GM18517 (cell line): ENCODE results near the gene RFNG.

Source experiments
- ATAC-seq: cut with Tn5 transposase; IDR thresholded peaks from one replicate; pipeline ENCODE4 v1.9.1; 2021; ENCODE audit warnings: mild to moderate bottlenecking, moderate library complexity; ENCODE audit not compliant: unreplicated experiment

RFNG gene

GRCh38 chr17:82051776-82052637 lies at the start of gene RFNG, which contains the start of gene GPS1:
Gene RFNG, minus strand, starts transcription at chr17:82051811. Its CDS starts 45 bp downstream, at chr17:82051766.
Gene GPS1, plus strand, starts transcription at chr17:82051898. Its CDS starts 34 bp downstream, at chr17:82051932.
- no peak for ATAC-seq

DNA sequence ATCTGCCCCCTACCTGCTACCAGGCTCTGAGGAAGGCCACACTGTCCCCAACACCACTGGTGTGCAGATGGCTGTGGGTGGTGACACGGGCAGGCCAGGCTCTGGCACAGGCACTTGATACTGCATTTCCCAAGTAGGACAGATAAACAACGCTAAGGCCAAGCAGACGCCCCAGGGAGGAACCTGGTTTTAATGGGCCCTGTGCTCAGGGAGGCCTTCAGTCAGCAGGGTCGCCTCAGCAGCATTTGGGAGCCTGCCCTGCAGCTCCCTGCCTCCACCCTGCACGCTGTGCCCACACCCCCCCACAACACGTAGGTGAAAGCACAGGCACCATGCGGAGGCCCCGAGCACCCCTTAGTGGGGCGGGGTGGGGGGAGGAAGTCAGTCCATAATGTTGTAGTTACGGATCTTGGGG lies 49.7 kb upstream of the RFNG start:
- ATAC-seq, result no peak

GRCh38 chr17:82100502-82101298 lies 49.1 kb upstream of the RFNG start:
- no peak for ATAC-seq

- peak; percentile 5 for ATAC-seq
These were observed 47.5 kb upstream of the RFNG start for GRCh38 chr17:82098939-82099763.

DNA sequence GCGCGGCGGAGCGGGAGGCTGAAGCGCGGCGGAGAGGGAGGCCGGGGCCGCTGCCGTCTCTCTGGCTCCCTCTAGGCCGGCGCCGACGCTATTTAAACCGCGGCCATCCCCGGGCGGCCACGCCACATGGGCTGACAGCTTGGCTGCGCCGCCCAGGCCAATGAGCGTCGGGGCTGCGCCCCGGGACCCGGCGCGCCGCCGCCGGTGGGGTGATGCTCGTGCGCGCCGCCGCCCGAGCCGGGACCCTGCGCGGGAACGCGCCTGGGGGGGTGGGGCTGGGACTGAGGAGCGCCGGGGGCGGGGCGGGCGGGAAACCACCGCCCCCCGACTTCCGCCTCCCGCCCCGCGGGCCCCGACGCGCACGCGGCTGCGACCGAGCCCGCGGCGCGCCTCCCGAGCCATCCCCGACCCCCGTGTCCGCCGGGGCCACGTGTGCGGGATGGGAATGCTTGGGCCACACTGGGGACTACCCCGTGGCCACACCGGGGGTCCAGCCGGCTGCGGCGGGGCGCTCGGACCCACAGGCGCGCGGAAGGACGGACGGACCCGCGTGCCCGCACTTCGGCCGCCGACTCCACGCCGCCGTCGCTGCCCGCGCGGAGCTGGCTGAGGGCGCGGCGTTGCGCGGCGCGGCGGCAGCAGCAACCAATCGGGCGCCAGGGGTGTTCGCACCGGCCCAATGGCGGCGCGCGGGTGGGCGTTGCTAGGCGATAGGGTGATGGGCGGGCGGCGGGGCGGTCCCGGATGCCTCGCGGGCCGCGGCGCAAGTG lies 46.7 kb upstream of the RFNG start, which contains the start of gene FASN:
TSS of gene FASN (minus strand) at position 68 of the 770 bp plus-strand sequence. CDS start 1,791 bp downstream, outside the sequence.
- ATAC-seq, result peak; percentile 69

GRCh38 chr17:82097919-82098168 lies 46.2 kb upstream of the RFNG start:
- no peak for ATAC-seq

GRCh38 chr17:82097184-82097918 lies 45.7 kb upstream of the RFNG start:
- ATAC-seq, result peak; percentile 0

GRCh38 chr17:82096709-82097183 lies 45.1 kb upstream of the RFNG start:
- no peak for ATAC-seq

DNA sequence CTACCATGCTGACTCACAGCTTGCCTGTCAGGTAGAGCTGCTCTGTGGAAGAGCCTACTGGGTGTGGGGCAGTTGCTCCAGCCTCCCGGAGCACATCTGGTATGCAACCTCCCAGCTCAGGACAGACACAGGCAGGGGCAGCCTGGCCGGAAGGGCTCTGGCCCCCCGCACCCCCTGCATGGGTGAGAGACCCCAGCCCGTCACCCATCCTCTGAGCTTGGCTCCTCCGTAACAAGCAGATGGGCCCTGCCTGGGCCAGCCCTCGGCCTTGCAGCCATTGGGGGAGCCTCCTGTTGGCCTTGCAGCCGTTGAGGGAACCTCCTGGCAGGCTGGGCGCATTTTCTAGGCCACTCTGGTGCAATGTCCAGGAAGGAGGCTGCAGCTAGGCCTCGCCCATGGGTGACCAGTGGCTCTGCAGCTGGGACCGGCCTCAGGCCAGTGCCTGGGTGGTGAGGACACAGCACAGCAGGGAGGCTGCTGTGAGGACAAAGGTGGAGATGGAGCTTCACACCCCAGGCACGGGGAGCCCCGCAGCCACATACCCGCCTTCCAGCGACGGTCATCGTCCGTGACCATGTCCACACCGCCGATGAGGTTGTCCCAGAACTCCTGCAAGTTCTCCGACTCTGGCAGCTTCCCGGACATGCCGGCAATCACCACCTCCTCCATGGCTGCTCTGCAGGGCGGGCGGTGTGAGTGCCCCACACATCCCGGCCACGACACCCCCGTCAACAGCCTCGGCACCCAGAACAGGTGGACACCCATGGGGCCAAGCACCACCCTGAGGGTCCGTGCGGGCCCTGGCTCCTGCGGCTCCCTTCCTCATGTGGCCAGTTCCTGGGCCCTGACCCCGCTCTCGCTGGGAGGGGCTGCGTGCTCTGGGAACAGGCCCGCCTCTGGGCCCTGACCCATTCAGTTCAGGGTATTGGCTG lies 44.4 kb upstream of the RFNG start:
- ATAC-seq, result no peak

DNA sequence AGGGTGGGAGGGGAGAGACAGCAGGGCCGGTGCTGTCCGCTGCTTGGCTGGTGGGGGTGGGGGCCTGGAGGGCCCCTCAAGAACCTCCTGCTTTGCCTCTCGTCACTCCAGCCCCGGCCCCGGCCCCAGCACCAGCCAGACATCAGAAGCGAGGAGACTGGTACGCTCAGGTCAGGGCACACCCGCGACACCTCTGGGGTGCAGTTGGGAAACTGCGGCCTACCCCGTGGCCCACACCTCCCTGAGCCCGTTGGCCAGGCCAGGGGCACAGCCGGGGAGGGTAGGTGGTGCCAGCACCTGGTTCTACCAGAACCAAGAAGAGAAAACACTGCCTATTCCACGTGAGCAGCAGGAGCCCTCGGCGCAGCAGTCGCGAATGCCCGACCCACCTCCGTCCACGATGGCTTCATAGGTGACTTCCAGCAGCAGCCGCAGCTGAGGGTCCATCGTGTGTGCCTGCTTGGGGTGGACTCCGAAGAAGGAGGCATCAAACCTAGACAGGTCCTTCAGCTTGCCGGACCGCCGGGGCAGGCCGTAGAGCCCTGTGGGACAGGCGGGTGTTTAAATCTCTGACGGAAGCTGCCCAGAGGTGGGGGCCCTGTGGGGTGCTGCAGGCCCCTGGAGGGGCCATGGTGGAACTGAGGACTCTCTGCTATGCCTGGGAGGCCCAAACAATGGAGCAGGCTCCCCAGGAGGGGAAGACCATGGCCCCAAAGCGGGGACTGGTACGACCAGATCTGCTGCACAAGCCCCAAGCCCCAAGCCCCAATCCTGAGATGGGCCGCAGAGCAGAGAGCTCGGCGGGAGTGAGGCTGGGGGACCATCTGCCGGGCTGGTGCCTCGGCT lies 43.5 kb upstream of the RFNG start:
- ATAC-seq, result no peak

DNA sequence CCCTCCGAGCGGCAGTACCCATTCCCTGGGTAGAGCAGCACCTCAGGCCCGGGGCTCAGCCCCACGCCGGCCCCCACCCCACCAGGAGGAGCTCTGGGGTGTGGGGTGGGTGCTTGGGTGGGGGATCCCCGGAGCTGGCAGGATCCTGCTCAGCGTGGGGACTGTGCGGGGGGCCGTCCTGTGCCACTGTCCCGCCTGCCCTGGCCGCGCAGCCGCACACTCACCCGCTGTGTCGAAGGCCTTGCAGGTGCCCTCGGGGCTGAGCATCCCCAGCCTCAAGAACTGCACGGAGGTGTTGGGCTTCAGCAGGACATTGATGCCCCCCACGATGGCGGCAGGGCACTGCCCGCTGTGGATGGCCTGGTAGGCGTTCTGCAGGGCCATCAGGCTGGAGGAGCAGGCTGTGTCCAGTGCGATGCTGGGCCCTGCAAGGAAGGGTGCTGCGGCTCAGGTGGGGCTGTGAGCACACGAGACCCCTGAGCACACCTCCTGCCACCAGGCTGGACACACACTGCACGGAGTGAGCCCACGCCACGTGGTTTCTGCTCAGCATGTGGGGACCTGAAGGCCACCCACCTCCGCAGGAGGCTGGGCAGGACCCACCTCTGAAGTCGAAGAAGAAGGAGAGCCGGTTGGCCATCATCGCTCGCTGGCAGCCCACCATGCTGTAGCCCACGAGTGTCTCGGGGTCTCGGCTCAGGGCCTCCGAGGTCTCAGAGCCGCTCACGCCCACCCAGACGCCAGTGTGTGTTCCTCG lies 41.6 kb upstream of the RFNG start:
- no peak for ATAC-seq

- no peak for ATAC-seq
These were observed 41.0 kb upstream of the RFNG start for GRCh38 chr17:82092628-82092994.

- ATAC-seq, result no peak
These were observed 40.5 kb upstream of the RFNG start for GRCh38 chr17:82092094-82092586.

DNA sequence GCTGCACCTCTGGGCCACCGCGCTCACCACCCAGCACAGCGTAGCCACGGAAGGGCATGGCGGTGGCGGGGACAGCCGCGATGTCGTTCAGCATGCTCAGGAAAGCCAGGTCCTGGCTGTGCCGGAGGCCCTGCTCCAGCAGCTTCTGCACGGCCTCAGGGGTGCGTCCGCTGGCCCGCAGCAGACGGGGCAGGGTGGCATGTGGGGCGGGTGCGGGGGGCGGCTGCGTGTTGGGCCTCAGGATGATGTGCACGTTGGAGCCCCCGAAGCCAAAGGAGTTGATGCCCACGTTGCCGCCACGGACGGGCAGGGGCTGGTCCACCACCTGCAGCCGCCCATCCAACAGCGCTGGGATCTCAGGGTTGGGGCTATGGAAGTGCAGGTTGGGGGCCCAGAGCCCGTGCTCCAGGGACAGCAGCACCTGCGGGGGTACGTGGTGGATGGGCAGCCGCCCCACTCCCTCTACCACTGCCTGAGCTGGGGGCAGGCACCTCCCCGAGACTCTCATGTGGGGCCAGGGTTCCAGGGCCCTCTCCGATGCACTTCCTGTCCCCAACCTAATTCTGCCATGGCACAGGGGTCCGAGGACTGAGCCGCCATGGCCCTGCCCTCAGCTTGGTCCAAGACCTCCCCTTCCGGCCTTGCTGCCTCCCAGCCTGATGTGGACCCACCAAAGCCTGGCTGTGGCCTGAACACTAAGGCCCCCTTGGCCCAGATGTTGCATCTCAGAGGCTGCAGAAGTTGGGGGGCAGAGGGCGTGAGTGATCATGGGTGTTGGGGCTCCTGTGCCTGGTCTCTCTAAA lies 39.9 kb upstream of the RFNG start:
- ATAC-seq, result no peak

DNA sequence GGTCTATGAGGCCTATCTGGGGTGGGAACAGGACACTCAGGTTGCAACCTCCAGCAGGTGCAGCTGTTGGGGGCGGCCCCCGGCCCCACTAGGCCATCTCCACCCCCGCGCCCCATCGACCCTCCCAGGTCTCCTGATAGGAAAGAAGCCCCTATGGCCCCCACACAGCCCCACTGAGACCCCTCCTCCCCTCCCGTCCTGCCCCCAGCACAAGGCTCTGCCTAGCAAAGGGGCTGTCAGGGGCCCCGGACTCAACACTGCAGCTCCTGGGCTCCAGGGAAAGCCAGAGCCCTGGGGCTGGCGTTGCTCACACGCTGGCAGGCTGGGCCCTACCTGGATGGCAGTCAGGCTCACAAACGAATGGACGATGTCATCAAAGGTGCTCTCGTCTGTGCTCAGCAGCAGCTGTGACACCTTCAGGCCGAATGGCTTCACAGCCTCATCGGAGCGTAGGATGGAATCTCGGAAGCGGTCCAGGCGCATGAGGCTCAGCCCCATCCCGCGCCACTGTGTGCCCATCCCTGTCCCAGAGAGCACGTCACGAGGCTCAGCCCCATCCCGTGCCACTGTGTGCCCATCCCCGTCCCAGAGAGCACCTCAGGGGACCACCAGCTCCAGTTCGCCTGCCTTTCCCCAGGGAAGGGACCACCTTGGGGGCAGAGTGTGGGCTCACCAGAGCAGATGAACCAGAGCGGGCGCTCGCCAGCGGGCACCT lies 39.1 kb upstream of the RFNG start:
- no peak for ATAC-seq
